ENCODE results near the gene CCDC78. TPM values are rescaled to one million over a fixed set of nuclear protein-coding genes. Genes with fewer than 3 reads are reported as not detected.
A peak's percentile ranks its signal among the peaks of the same experiment; 100 is the strongest.

Gene CCDC78
- total and polyA plus RNA-seq, 2 of the 13 experiments (the other 11 are each of a cell fraction or from before 2014, with no cell fraction given): 0.53 to 1.5 TPM

DNA sequence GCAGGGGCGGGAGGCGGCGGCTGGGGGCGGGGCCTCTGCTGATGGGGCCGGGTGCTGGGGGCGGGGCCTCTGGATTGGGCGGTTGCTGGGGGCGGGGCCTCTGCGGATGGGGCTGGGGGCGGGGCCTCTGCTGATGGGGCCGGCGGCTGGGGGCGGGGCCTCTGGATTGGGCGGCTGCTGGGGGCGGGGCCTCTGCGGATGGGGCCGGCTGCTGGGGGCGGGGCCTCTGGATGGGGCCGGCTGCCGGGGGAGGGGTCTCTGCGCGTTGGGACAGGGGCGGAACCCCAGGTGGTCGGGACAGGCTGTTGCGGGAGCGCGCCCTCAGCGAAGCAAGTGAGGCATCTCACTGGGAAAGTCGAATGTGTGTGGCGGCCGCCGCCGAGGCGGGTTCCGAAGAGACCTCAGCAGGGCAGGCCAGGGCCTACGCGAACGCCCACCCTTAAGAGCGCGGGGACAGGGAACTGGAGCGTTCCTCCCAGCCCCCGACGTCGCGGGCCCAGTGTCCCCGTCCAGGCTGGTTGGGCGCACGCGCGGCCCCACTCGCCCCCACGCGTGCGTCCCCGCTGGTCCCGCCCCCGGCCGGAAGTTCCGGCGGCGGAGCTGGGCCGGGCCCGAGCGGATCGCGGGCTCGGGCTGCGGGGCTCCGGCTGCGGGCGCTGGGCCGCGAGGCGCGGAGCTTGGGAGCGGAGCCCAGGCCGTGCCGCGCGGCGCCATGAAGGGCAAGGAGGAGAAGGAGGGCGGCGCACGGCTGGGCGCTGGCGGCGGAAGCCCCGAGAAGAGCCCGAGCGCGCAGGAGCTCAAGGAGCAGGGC lies 46.2 kb downstream of the CCDC78 start, which contains the start of gene STUB1 (continued):
- TF ChIP-seq SPEN (CRISPR knock-in tag; IDR thresholded peaks at IDR 0.05; ENCODE audit: low read depth) (peak; percentile 28), WIZ (CRISPR knock-in tag; IDR thresholded peaks at IDR 0.05) (no peak), SP2 (CRISPR knock-in tag; IDR thresholded peaks at IDR 0.05) (peak; percentile 82), ZNF543 (CRISPR knock-in tag; IDR thresholded peaks at IDR 0.05) (0 out of 2 replicates have a peak, but pooled peaks have one; percentile 4), ZSCAN9 (CRISPR knock-in tag; IDR thresholded peaks at IDR 0.05; ENCODE audit: borderline replicate concordance) (no peak), ZNF773 (CRISPR knock-in tag; IDR thresholded peaks at IDR 0.05; ENCODE audit: borderline replicate concordance) (0 out of 2 replicates have a peak, but pooled peaks have one; percentile 76), ZFYVE20 (CRISPR knock-in tag; IDR thresholded peaks at IDR 0.05; ENCODE audit: borderline replicate concordance, low read depth) (no peak), GTF3A (CRISPR knock-in tag; conservative IDR thresholded peaks at IDR 0.05) (no peak), MYC (CRISPR knock-in tag; IDR thresholded peaks at IDR 0.05; ENCODE audit: borderline replicate concordance) (peak; percentile 70), ZNF660 (CRISPR knock-in tag; IDR thresholded peaks at IDR 0.05; ENCODE audit: borderline replicate concordance, low read depth) (no peak), SOX5 (CRISPR knock-in tag; IDR thresholded peaks at IDR 0.05; ENCODE audit: borderline replicate concordance) (0 out of 2 replicates have a peak, but pooled peaks have one; percentile 10), EHMT2 (IDR thresholded peaks at IDR 0.05; ENCODE audit: borderline replicate concordance, low read depth, low read length) (no peak), GATAD1 (CRISPR knock-in tag; IDR thresholded peaks at IDR 0.05) (peak; percentile 45), SIN3B (IDR thresholded peaks at IDR 0.05; ENCODE audit: low read length) (no peak), ZNF639 (CRISPR knock-in tag; conservative IDR thresholded peaks at IDR 0.05) (no peak), PHF5A (CRISPR knock-in tag; IDR thresholded peaks at IDR 0.05; ENCODE audit: low read depth, unreplicated experiment) (no peak), RFXAP (CRISPR knock-in tag; IDR thresholded peaks at IDR 0.05; ENCODE audit: borderline replicate concordance) (peak; percentile 51; the same call in 1 of the 2 replicates), TBP (CRISPR knock-in tag; IDR thresholded peaks at IDR 0.05) (no peak), KLF13 (CRISPR knock-in tag; IDR thresholded peaks at IDR 0.05) (no peak), PCBP2 (optimal IDR thresholded peaks at IDR 0.05; ENCODE audit: low read depth, low read length, poor library complexity, severe bottlenecking) (no peak), ZNF780A (CRISPR knock-in tag; IDR thresholded peaks at IDR 0.05) (no peak)
- TF ChIP-seq, protein P1, sequence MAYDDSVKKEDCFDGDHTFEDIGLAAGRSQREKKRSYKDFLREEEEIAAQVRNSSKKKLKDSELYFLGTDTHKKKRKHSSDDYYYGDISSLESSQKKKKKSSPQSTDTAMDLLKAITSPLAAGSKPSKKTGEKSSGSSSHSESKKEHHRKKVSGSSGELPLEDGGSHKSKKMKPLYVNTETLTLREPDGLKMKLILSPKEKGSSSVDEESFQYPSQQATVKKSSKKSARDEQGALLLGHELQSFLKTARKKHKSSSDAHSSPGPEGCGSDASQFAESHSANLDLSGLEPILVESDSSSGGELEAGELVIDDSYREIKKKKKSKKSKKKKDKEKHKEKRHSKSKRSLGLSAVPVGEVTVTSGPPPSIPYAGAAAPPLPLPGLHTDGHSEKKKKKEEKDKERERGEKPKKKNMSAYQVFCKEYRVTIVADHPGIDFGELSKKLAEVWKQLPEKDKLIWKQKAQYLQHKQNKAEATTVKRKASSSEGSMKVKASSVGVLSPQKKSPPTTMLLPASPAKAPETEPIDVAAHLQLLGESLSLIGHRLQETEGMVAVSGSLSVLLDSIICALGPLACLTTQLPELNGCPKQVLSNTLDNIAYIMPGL (CRISPR knock-in tag; IDR thresholded peaks at IDR 0.05; ENCODE audit: borderline replicate concordance in 1 of 2, low read depth in 1 of 2): 0 out of 4 replicates have a peak, but pooled peaks of 1 of the 2 experiments have one; percentile 12
- TF ChIP-seq, protein P2, sequence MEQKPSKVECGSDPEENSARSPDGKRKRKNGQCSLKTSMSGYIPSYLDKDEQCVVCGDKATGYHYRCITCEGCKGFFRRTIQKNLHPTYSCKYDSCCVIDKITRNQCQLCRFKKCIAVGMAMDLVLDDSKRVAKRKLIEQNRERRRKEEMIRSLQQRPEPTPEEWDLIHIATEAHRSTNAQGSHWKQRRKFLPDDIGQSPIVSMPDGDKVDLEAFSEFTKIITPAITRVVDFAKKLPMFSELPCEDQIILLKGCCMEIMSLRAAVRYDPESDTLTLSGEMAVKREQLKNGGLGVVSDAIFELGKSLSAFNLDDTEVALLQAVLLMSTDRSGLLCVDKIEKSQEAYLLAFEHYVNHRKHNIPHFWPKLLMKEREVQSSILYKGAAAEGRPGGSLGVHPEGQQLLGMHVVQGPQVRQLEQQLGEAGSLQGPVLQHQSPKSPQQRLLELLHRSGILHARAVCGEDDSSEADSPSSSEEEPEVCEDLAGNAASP (CRISPR knock-in tag; IDR thresholded peaks at IDR 0.05; ENCODE audit: borderline replicate concordance): no peak
- TF ChIP-seq, protein P3, sequence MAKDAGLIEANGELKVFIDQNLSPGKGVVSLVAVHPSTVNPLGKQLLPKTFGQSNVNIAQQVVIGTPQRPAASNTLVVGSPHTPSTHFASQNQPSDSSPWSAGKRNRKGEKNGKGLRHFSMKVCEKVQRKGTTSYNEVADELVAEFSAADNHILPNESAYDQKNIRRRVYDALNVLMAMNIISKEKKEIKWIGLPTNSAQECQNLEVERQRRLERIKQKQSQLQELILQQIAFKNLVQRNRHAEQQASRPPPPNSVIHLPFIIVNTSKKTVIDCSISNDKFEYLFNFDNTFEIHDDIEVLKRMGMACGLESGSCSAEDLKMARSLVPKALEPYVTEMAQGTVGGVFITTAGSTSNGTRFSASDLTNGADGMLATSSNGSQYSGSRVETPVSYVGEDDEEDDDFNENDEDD (CRISPR knock-in tag; IDR thresholded peaks at IDR 0.05; ENCODE audit: borderline replicate concordance): 0 out of 2 replicates have a peak, but pooled peaks have one; percentile 22
